ENCODE data around the gene WEE1.

GRCh38 chr11:9609841-9610240 lies 36.4 kb downstream of the WEE1 start:
- TF ChIP-seq, protein P1, sequence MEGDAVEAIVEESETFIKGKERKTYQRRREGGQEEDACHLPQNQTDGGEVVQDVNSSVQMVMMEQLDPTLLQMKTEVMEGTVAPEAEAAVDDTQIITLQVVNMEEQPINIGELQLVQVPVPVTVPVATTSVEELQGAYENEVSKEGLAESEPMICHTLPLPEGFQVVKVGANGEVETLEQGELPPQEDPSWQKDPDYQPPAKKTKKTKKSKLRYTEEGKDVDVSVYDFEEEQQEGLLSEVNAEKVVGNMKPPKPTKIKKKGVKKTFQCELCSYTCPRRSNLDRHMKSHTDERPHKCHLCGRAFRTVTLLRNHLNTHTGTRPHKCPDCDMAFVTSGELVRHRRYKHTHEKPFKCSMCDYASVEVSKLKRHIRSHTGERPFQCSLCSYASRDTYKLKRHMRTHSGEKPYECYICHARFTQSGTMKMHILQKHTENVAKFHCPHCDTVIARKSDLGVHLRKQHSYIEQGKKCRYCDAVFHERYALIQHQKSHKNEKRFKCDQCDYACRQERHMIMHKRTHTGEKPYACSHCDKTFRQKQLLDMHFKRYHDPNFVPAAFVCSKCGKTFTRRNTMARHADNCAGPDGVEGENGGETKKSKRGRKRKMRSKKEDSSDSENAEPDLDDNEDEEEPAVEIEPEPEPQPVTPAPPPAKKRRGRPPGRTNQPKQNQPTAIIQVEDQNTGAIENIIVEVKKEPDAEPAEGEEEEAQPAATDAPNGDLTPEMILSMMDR (IDR thresholded peaks at IDR 0.05) = no peak
- TF ChIP-seq POLR2AphosphoS5 (IDR thresholded peaks at IDR 0.05; ENCODE audit: low read depth, low read length) = no peak
- no peak for TF ChIP-seq SIN3A (IDR thresholded peaks at IDR 0.05; ENCODE audit: borderline replicate concordance, insufficient read depth, low read depth, low read length)
- no peak for TF ChIP-seq REST (IDR thresholded peaks at IDR 0.05; ENCODE audit: insufficient read depth in 1 of 2, low read depth in 2 of 2, low read length in 1 of 2)
